Upper lobe of left lung (tissue), 4 donors: ENCODE results near the gene ITGAE.

ENCODE experiments used
- CTCF ChIP-seq, 6 experiments: fragments of 450-650 bp in 4 of 6; fragments of 200-600 bp in 2 of 6; sonication (generic) in 2 of 6; IDR thresholded peaks; one replicate each; pipeline ENCODE4 v1.5.1; 2016 to 2019; ENCODE audit warnings: antibody characterized with exemption in 6 of 6
- EP300 ChIP-seq, 4 donors: sonication (generic); formaldehyde crosslinking; IDR thresholded peaks; one replicate each; pipeline ENCODE4 v1.5.1; 2017; ENCODE audit warnings: antibody characterized with exemption in 4 of 4, control low read depth in 2 of 4
- POLR2A ChIP-seq, 4 donors: fragments of 450-650 bp; IDR thresholded peaks; one replicate each; pipeline ENCODE4 v1.5.1; 2016 to 2017; ENCODE audit warnings: antibody characterized with exemption in 4 of 4, mild to moderate bottlenecking in 2 of 4
- POLR2AphosphoS5 ChIP-seq, 2 donors: sonication (generic); formaldehyde crosslinking; IDR thresholded peaks; one replicate each; pipeline ENCODE4 v1.5.1; 2017; ENCODE audit warnings: antibody characterized with exemption in 2 of 2

GRCh38 chr17:3814361-3814760 lies 13.4 kb upstream of the ITGAE start:
- no peak for TF ChIP-seq POLR2AphosphoS5 (IDR thresholded peaks at IDR 0.05)
- no peak for TF ChIP-seq CTCF (IDR thresholded peaks at IDR 0.05)
- TF ChIP-seq EP300 (IDR thresholded peaks at IDR 0.05): no peak
- no peak for TF ChIP-seq POLR2A (IDR thresholded peaks at IDR 0.05)
